SU-DHL-6 (cell line): ENCODE data around the gene CPNE1.

ENCODE experiments used
- H2AFZ ChIP-seq: fragments of 200-600 bp; sonication (generic); 2 replicates; pipeline ENCODE4 v1.6.1; 2014; ENCODE audit warnings: low read depth, mild to moderate bottlenecking, moderate library complexity, mixed read lengths, antibody characterized with exemption, low read length; ENCODE audit not compliant: severe bottlenecking
- H3F3A ChIP-seq: fragments of 200-600 bp; shearing (Covaris generic); 2 replicates; pipeline ENCODE4 v1.6.0; 2016; ENCODE audit warnings: antibody characterized with exemption, mild to moderate bottlenecking; ENCODE audit not compliant: insufficient read depth
- H3K27ac ChIP-seq: fragments of 200-600 bp; sonication (generic); 2 replicates; pipeline ENCODE4 v1.5.1; 2016; ENCODE audit warnings: low read depth, mild to moderate bottlenecking, low read length, moderate library complexity, mixed read lengths
- H3K27me3 ChIP-seq: fragments of 200-600 bp; sonication (generic), shearing (Covaris generic); 2 replicates; pipeline ENCODE4 v1.6.0; 2014; ENCODE audit warnings: mild to moderate bottlenecking, low read length
- H3K36me3 ChIP-seq: fragments of 200-600 bp; sonication (generic); 2 replicates; pipeline ENCODE4 v1.6.1; 2014; ENCODE audit warnings: mild to moderate bottlenecking, low read length, mixed read lengths
- H3K4me2 ChIP-seq: fragments of 300-600, 200-600 bp; shearing (Covaris generic), sonication (generic); 2 replicates; pipeline ENCODE4 v1.6.0; 2014; ENCODE audit warnings: low read length, low read depth, mild to moderate bottlenecking; ENCODE audit not compliant: poor library complexity, severe bottlenecking
- H3K4me3 ChIP-seq: fragments of 200-600 bp; sonication (generic); 2 replicates; pipeline ENCODE4 v1.5.1; 2014; ENCODE audit warnings: antibody characterized with exemption, low read length, mild to moderate bottlenecking, mixed read lengths; ENCODE audit not compliant: insufficient read depth, poor library complexity, severe bottlenecking
- H3K79me2 ChIP-seq: fragments of 200-600 bp; sonication (generic); 2 replicates; pipeline ENCODE4 v1.6.1; 2014; ENCODE audit warnings: mild to moderate bottlenecking, low read length, moderate library complexity; ENCODE audit not compliant: insufficient read depth
- H3K9ac ChIP-seq: fragments of 200-600 bp; sonication (generic); 2 replicates; pipeline ENCODE4 v1.7.0; 2014; ENCODE audit warnings: mild to moderate bottlenecking, low read length
- H3K9me2 ChIP-seq: fragments of 200-600 bp; sonication (generic); replicated peaks from 2 replicates; pipeline ENCODE4 v1.6.1; 2014; ENCODE audit warnings: low read length; ENCODE audit not compliant: insufficient read depth
- H3K9me3 ChIP-seq: fragments of 200-600 bp; sonication (generic); 2 replicates; pipeline ENCODE4 v1.6.1; 2014; ENCODE audit warnings: low read length, mixed read lengths; ENCODE audit not compliant: insufficient read depth
- H4K20me1 ChIP-seq: fragments of 200-600 bp; sonication (generic); 2 replicates; pipeline ENCODE4 v1.6.1; 2014; ENCODE audit warnings: low read depth, mild to moderate bottlenecking, antibody characterized with exemption, low read length, moderate library complexity, mixed read lengths
- CTCF ChIP-seq: fragments of 200-600 bp; sonication (generic); IDR thresholded peaks from one replicate; pipeline ENCODE4 v1.5.1; 2017; ENCODE audit warnings: antibody characterized with exemption, mild to moderate bottlenecking, low read length, moderate library complexity; ENCODE audit not compliant: insufficient read depth, poor library complexity, severe bottlenecking
- EZH2phosphoT487 ChIP-seq: fragments of 200-600 bp; sonication (generic), shearing (Covaris generic); conservative IDR thresholded peaks from 2 replicates; pipeline ENCODE4 v1.6.1; 2018; ENCODE audit warnings: mild to moderate bottlenecking, antibody characterized with exemption, low read length, moderate library complexity, mixed read lengths

CPNE1 gene

GRCh38 chr20:35663516-35664465 is 909 bp downstream of the CPNE1 start:
- TF ChIP-seq EZH2phosphoT487: no peak
- TF ChIP-seq CTCF: no peak
- H3F3A ChIP-seq: peaks cover 10% of the 10 kb centered on the region
- peaks cover 59% of the 10 kb centered on the region for H3K79me2 ChIP-seq
- H2AFZ ChIP-seq: peak overlapping the region; percentile 87
- 0 out of 2 replicates have a peak, but pooled peaks cover 3% of the 10 kb centered on the region for H3K36me3 ChIP-seq
- H3K27ac ChIP-seq: peak overlapping the region; percentile 76
- H3K9me2 ChIP-seq: no peaks in the 10 kb centered on the region
- peaks cover 46% of the 10 kb centered on the region for H4K20me1 ChIP-seq
- H3K4me2 ChIP-seq: peak overlapping the region; percentile 93
- H3K9ac ChIP-seq: peak overlapping the region; percentile 89
- H3K27me3 ChIP-seq: no peaks in the 10 kb centered on the region
- H3K9me3 ChIP-seq: no peaks in the 10 kb centered on the region
- peak overlapping the region; percentile 71 for H3K4me3 ChIP-seq

GRCh38 chr20:35662551-35662950 is 2.1 kb downstream of the CPNE1 start:
- Histone ChIP-seq H3K79me2 (peaks cover 72% of the 10 kb centered on the region), H3K9me3 (no peaks in the 10 kb centered on the region), H3K4me3 (peak overlapping the region; percentile 71), H3K27me3 (no peaks in the 10 kb centered on the region), H3K4me2 (peak overlapping the region; percentile 93), H3K36me3 (no peaks in the 10 kb centered on the region), H3F3A (peaks cover 4% of the 10 kb centered on the region), H4K20me1 (peaks cover 52% of the 10 kb centered on the region), H3K9me2 (no peaks in the 10 kb centered on the region), H3K27ac (no peak overlapping the region), H2AFZ (no peak overlapping the region), H3K9ac (peak overlapping the region; percentile 89)
- TF ChIP-seq CTCF: no peak
- TF ChIP-seq EZH2phosphoT487: no peak

GRCh38 chr20:35661908-35662307 is 2.8 kb downstream of the CPNE1 start:
- H3K4me3 ChIP-seq: peak overlapping the region; percentile 71
- peak overlapping the region; percentile 89 for H3K9ac ChIP-seq
- H3K27me3 ChIP-seq: no peaks in the 10 kb centered on the region
- peak overlapping the region; percentile 93 for H3K4me2 ChIP-seq
- no peak overlapping the region for H2AFZ ChIP-seq
- 0 out of 2 replicates have a peak, but pooled peaks cover 5% of the 10 kb centered on the region for H3K36me3 ChIP-seq
- peaks cover 7% of the 10 kb centered on the region for H3F3A ChIP-seq
- TF ChIP-seq CTCF: no peak
- H3K79me2 ChIP-seq: peaks cover 78% of the 10 kb centered on the region
- H4K20me1 ChIP-seq: peaks cover 56% of the 10 kb centered on the region
- no peaks in the 10 kb centered on the region for H3K9me2 ChIP-seq
- no peak overlapping the region for H3K27ac ChIP-seq
- H3K9me3 ChIP-seq: no peaks in the 10 kb centered on the region
